Esophagus muscularis mucosa (tissue), 3 donors: ENCODE results near the gene TMEM108.

Experiments used
- CTCF ChIP-seq, 3 experiments: fragments of 200-600 bp in 2 of 3; fragments of 450-650 bp in 1 of 3; sonication (generic) in 2 of 3; IDR thresholded peaks; one replicate each; pipeline ENCODE4 v1.5.1; 2017 to 2019; ENCODE audit warnings: antibody characterized with exemption in 3 of 3, mild to moderate bottlenecking in 2 of 3, moderate library complexity in 1 of 3
- POLR2A ChIP-seq: fragments of 450-650 bp; IDR thresholded peaks from one replicate; pipeline ENCODE4 v1.6.1; 2017; ENCODE audit warnings: antibody characterized with exemption, moderate library complexity, mild to moderate bottlenecking, low read depth

GRCh38 chr3:133187870-133188379, 149.7 kb downstream of the TMEM108 start:
- no peak for TF ChIP-seq CTCF (IDR thresholded peaks at IDR 0.05)
- TF ChIP-seq POLR2A = no peak
